Measurements from ENCODE around the gene LYZL4. TPM values are rescaled to one million over a fixed set of nuclear protein-coding genes. Genes with fewer than 3 reads are reported as not detected.

Gene LYZL4
- total RNA-seq, 6 experiments from 2014 or later: not detected

DNA sequence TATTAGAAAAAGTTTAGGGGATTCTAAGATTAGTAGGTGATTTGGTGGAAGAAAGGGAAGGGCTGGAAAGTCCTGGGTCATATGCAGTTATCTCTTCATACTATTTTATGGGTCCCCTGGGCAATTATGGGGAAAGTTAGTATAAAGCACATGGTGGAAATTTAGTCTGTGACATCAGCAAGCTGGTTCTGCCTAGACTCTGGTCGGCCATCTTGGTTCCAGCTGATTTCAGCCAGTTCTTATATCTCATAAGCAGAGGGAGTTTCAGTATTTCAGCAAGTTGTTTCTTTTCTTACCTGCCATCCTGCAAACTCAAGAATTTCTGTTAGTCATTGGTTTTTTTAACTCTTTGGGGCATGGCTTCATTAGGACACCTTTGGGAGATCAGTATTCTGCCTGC, 1.0 kb upstream of the LYZL4 start:
- H3K36me3 Mint-ChIP-seq (ENCODE audit: low read depth): no peaks in the 10 kb centered on the region
- TF ChIP-seq, protein P1, sequence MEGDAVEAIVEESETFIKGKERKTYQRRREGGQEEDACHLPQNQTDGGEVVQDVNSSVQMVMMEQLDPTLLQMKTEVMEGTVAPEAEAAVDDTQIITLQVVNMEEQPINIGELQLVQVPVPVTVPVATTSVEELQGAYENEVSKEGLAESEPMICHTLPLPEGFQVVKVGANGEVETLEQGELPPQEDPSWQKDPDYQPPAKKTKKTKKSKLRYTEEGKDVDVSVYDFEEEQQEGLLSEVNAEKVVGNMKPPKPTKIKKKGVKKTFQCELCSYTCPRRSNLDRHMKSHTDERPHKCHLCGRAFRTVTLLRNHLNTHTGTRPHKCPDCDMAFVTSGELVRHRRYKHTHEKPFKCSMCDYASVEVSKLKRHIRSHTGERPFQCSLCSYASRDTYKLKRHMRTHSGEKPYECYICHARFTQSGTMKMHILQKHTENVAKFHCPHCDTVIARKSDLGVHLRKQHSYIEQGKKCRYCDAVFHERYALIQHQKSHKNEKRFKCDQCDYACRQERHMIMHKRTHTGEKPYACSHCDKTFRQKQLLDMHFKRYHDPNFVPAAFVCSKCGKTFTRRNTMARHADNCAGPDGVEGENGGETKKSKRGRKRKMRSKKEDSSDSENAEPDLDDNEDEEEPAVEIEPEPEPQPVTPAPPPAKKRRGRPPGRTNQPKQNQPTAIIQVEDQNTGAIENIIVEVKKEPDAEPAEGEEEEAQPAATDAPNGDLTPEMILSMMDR (IDR thresholded peaks at IDR 0.05): no peak
- H3K4me1 Mint-ChIP-seq (ENCODE audit: low read depth): no peaks in the 10 kb centered on the region
- no peak for DNase-seq
- no peak overlapping the region for H3K27ac Mint-ChIP-seq
- no peaks in the 10 kb centered on the region for H3K9me3 Mint-ChIP-seq
- H3K27me3 Mint-ChIP-seq (ENCODE audit: insufficient read depth): peaks cover 18% of the 10 kb centered on the region
- H3K4me3 Mint-ChIP-seq: no peak overlapping the region

DNA sequence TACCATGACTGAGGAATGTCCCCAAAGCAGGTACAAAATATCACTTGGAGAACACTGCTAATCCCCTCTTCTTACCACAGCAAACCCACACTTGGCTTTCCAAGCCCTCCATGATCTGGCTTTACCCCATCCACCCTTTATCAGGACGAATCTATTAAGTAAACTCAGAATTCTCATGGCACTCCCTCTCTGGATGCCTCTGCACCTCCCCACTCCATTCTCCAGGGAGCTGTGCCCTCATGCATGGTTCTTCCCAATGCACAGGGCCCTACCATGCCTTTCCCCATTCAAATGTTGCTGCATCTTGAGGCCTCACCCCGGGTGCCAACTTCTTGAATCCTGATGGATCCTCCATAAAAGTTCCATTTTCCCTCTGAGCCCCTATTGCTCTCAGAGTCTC, 2.3 kb downstream of the LYZL4 start:
- TF ChIP-seq, protein P1 (IDR thresholded peaks at IDR 0.05): no peak
- no peak for DNase-seq
- no peak overlapping the region for H3K4me3 Mint-ChIP-seq
- no peaks in the 10 kb centered on the region for H3K9me3 Mint-ChIP-seq
- H3K4me1 Mint-ChIP-seq (ENCODE audit: low read depth): no peaks in the 10 kb centered on the region
- no peaks in the 10 kb centered on the region for H3K36me3 Mint-ChIP-seq (ENCODE audit: low read depth)
- no peak overlapping the region for H3K27ac Mint-ChIP-seq
- H3K27me3 Mint-ChIP-seq (ENCODE audit: insufficient read depth): peaks cover 6% of the 10 kb centered on the region

DNA sequence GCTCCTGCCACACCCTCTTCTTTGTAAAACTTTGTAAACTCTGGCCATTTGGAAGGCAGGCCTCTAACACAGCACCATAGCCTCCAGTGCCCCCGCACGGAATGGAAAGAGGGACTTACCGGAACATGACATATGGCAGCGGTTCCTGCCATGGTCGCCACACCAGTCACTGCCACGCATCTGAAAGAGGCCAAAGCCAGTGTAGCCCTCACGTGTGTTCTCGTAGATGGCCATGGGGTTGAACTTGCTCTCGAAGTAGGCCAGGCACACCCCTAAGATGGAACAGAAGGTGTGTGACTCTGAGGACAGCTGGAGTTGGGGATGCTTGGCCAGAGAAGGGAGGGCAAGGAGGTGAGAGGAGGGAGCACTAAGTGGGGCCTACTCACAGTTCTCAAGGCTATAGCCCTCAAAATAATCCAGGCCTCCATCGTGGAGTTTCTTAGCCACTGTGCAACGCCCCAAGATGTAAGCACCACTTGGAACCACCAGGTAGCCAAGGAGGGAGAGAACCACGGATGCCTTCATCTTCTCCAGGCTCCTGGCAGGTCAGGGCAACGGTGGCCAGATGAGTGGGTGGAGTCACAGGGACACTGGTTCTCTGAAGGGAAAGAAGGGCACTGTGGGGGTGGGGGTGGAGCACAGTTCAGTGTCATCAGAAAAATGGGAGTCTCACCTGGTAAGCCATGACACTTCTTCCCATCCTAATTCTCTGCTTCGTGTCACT, 3.5 kb downstream of the LYZL4 start:
- H3K27ac Mint-ChIP-seq: no peak overlapping the region

DNA sequence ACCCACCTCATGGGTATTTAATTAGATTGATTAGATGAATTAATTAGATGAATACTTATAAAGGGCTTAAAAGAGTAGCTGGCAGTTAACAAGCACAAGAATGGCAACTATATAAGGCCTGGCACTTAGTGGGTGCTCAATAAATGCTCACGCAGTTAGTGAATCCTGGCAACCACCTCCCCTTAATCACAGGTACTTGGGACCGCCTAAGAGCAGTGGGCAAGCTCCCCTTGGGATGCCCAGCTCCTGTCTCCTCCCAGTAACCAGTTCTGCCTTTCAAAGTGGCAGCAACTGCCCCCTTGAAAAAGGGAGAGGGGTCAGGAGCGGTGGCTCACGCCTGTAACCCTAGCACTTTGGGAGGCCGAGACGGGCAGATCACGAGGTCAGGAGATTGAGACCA, 4.6 kb downstream of the LYZL4 start:
- H3K4me3 Mint-ChIP-seq: no peak overlapping the region
- no peaks in the 10 kb centered on the region for H3K36me3 Mint-ChIP-seq (ENCODE audit: low read depth)
- no peaks in the 10 kb centered on the region for H3K9me3 Mint-ChIP-seq
- H3K4me1 Mint-ChIP-seq (ENCODE audit: low read depth): no peaks in the 10 kb centered on the region
- no peak overlapping the region for H3K27ac Mint-ChIP-seq
- TF ChIP-seq, protein P1 (IDR thresholded peaks at IDR 0.05): no peak
- peaks cover 6% of the 10 kb centered on the region for H3K27me3 Mint-ChIP-seq (ENCODE audit: insufficient read depth)
- DNase-seq: no peak

More for the DNA sequence above, 3.5 kb downstream of the LYZL4 start:
- H3K27me3 Mint-ChIP-seq (ENCODE audit: insufficient read depth): peaks cover 6% of the 10 kb centered on the region
- no peak for DNase-seq
- H3K36me3 Mint-ChIP-seq (ENCODE audit: low read depth): no peaks in the 10 kb centered on the region
- no peaks in the 10 kb centered on the region for H3K4me1 Mint-ChIP-seq (ENCODE audit: low read depth)
- no peak overlapping the region for H3K4me3 Mint-ChIP-seq
- no peaks in the 10 kb centered on the region for H3K9me3 Mint-ChIP-seq
- TF ChIP-seq, protein P1 (IDR thresholded peaks at IDR 0.05): no peak

DNA sequence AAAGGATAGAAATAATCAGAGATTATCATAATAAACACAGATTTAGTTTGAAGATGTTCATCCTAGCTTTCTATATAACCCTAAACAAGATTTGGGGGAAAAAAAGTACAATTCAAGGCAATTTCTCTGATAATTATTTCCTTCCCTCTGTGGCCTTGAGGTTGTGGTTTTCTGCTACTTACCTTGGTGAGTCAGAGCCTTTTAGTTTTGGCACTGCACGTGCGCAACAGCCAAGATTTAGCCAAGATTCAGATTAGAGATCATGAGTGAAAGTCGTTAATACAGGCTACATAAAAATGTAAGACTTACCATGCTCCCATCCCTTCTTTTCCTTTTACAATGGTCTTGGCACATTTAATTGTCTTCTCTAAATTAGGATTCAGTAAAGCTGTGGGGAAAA, 6.7 kb downstream of the LYZL4 start:
- H3K27ac Mint-ChIP-seq: no peak overlapping the region
- no peak overlapping the region for H3K4me3 Mint-ChIP-seq
- DNase-seq: no peak
- TF ChIP-seq, protein P1 (IDR thresholded peaks at IDR 0.05): no peak
- peaks cover 6% of the 10 kb centered on the region for H3K27me3 Mint-ChIP-seq (ENCODE audit: insufficient read depth)
- no peaks in the 10 kb centered on the region for H3K9me3 Mint-ChIP-seq
- H3K36me3 Mint-ChIP-seq (ENCODE audit: low read depth): no peaks in the 10 kb centered on the region
- H3K4me1 Mint-ChIP-seq (ENCODE audit: low read depth): no peaks in the 10 kb centered on the region
